Activated CD8-positive, alpha-beta memory T cell treated with anti-CD3 and anti-CD28 coated beads, Interleukin-2, amount 10 ng/mL, durations not matched to agents 7 days and 5 days (primary cell): ENCODE results near the gene NREP. TPM values are rescaled to one million over a fixed set of nuclear protein-coding genes. Genes with fewer than 3 reads are reported as not detected.

Experiments used
- ATAC-seq: fragments of 150-1000 bp; cut with Tn5 transposase; one replicate; pipeline ENCODE4 v1.10.0; 2021; ENCODE audit warnings: moderate library complexity
- CTCF ChIA-PET: fragments of 350-600 bp; sonication (Branson Sonifier 250); formaldehyde crosslinking; loops from one replicate; lab custom pipeline; 2021; ENCODE audit warnings: antibody characterized with exemption; lab: Charles Lee
- DNase-seq: peaks from one replicate; pipeline ENCODE4 v3.0.0-alpha.2; 2020
- H3K27ac Mint-ChIP-seq: one replicate; pipeline ENCODE4 v1.8.0; 2021; ENCODE audit warnings: mild to moderate bottlenecking, mixed read lengths
- H3K27me3 Mint-ChIP-seq: one replicate; pipeline ENCODE4 v1.8.0; 2021; ENCODE audit warnings: mixed read lengths
- H3K36me3 Mint-ChIP-seq: one replicate; pipeline ENCODE4 v1.8.0; 2021; ENCODE audit warnings: mild to moderate bottlenecking, mixed read lengths
- H3K4me1 Mint-ChIP-seq: one replicate; pipeline ENCODE4 v1.8.0; 2021; ENCODE audit warnings: mixed read lengths
- H3K4me3 Mint-ChIP-seq: one replicate; pipeline ENCODE4 v1.8.0; 2021; ENCODE audit warnings: mild to moderate bottlenecking, moderate library complexity, mixed read lengths
- H3K9me3 Mint-ChIP-seq: one replicate; pipeline ENCODE4 v1.8.0; 2022; ENCODE audit warnings: low read depth, mixed read lengths
- total RNA-seq, 2 experiments: library from RNA; stranded (reverse); gene quantifications; one replicate each; pipeline ENCODE4 v1.2.3, GENCODE V29; 2021

NREP gene
- total RNA-seq, 2 experiments from 2014 or later, result 5.4 to 7.0 TPM

DNA sequence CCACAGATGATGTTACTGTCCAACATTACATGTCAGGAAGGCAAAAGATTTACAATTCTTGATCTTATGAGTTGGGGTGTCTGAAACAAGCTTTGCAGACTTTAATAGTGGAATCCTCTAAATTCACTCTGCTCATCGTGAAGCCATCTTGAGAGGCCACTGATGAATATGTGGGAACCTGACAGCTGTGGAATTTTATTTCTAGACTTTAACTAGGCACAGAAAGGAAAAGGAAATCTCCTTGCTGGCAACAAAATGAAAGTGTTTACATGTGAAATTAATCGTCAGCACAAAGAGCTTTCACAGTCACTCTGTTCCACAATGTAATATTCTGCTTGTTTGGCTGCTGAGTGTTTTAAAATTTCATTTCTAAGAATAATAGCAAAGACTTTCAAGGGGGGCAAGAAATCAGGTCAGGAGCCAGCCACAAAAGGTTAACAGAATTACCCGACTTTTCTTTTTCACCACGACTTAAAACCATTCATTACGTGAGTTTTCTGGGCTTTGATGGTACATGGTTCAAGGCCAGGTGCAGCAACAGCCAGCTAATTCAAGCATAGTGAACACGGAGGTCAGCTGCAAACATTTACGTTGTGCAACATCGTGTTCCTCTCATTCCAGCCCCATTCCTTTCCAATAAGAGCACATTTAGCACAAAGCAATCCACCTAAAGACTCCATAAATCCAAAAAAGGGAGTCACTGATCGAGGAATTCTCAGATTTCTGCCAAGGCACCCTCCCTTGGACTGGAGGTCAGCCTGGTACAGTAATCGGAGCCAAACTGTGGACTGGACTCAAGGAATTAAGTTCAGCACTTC is 14.6 kb downstream of the NREP start:
- ATAC-seq, result no peak
- H3K4me3 Mint-ChIP-seq, result no peak overlapping the region
- H3K27ac Mint-ChIP-seq, result no peak overlapping the region
- CTCF ChIA-PET, result interaction anchor here (0.8 to 1.2 kb wide), 3 partner anchors 12 to 21 kb away, joined by 3 read pairs; partner anchors contain the start of gene NREP
- H3K4me1 Mint-ChIP-seq, result peaks cover 7% of the 10 kb centered on the region
- DNase-seq, result no peak
- H3K36me3 Mint-ChIP-seq, result no peaks in the 10 kb centered on the region
- peaks cover 23% of the 10 kb centered on the region for H3K27me3 Mint-ChIP-seq
- no peaks in the 10 kb centered on the region for H3K9me3 Mint-ChIP-seq

- Mint-ChIP-seq H3K4me3 (no peak overlapping the region), H3K9me3 (no peaks in the 10 kb centered on the region), H3K27me3 (peaks cover 21% of the 10 kb centered on the region), H3K36me3 (no peaks in the 10 kb centered on the region), H3K4me1 (peaks cover 7% of the 10 kb centered on the region), H3K27ac (no peak overlapping the region)
- no peak for ATAC-seq
- CTCF ChIA-PET, result interaction anchor here (1.2 kb wide), 1 partner anchor 16 kb away, joined by 3 read pairs; the partner anchor contains the start of gene NREP
- DNase-seq, result no peak
Observed at GRCh38 chr5:111741278-111741677, 15.7 kb downstream of the NREP start.

- DNase-seq (no peak), ATAC-seq (no peak)
- CTCF ChIA-PET, result no interaction called here
- Mint-ChIP-seq H3K27me3 (peaks cover 18% of the 10 kb centered on the region), H3K36me3 (no peaks in the 10 kb centered on the region), H3K9me3 (no peaks in the 10 kb centered on the region), H3K4me3 (no peak overlapping the region), H3K4me1 (peaks cover 7% of the 10 kb centered on the region), H3K27ac (no peak overlapping the region)
Observed at GRCh38 chr5:111739416-111739815, 17.6 kb downstream of the NREP start.

- Mint-ChIP-seq H3K36me3 (no peaks in the 10 kb centered on the region), H3K27me3 (peaks cover 11% of the 10 kb centered on the region), H3K9me3 (no peaks in the 10 kb centered on the region), H3K4me3 (no peak overlapping the region), H3K4me1 (peaks cover 7% of the 10 kb centered on the region), H3K27ac (no peak overlapping the region)
- CTCF ChIA-PET, result no interaction called here
- no peak for DNase-seq
- no peak for ATAC-seq
Observed at GRCh38 chr5:111738118-111738517, 18.9 kb downstream of the NREP start.

DNA sequence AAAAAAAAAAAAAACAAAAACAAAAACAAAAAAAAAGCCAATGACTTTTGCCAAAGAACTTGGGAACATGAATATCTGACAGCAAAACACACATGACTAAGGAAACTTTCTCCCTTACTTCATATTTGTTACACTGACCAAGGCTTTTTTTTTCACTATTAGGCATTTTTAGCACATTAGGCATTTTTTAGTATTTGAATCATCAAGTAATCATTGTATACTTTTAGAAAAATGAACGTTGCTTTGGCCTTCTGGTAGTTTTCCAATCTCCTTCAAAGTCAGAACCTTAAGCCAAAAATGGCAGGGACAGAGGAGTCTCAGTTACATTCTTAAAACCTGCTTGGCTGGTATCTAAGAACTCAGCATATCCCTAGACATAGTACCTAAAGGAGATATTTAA is 19.3 kb downstream of the NREP start:
- Mint-ChIP-seq H3K27me3 (peaks cover 10% of the 10 kb centered on the region), H3K36me3 (no peaks in the 10 kb centered on the region), H3K27ac (no peak overlapping the region), H3K4me3 (no peak overlapping the region), H3K9me3 (no peaks in the 10 kb centered on the region), H3K4me1 (peaks cover 7% of the 10 kb centered on the region)
- CTCF ChIA-PET, result interaction anchor here (0.7 kb wide), 1 partner anchor 137 kb away, joined by 3 read pairs; no protein-coding TSS in a partner anchor
- ATAC-seq (no peak), DNase-seq (no peak)

- H3K36me3 Mint-ChIP-seq, result no peaks in the 10 kb centered on the region
- DNase-seq, result no peak
- H3K27me3 Mint-ChIP-seq, result no peaks in the 10 kb centered on the region
- H3K9me3 Mint-ChIP-seq, result no peaks in the 10 kb centered on the region
- peaks cover 6% of the 10 kb centered on the region for H3K4me1 Mint-ChIP-seq
- ATAC-seq, result no peak
- H3K4me3 Mint-ChIP-seq, result no peak overlapping the region
- CTCF ChIA-PET, result no interaction called here
- no peak overlapping the region for H3K27ac Mint-ChIP-seq
Observed at GRCh38 chr5:111735583-111736270, 21.3 kb downstream of the NREP start.

DNA sequence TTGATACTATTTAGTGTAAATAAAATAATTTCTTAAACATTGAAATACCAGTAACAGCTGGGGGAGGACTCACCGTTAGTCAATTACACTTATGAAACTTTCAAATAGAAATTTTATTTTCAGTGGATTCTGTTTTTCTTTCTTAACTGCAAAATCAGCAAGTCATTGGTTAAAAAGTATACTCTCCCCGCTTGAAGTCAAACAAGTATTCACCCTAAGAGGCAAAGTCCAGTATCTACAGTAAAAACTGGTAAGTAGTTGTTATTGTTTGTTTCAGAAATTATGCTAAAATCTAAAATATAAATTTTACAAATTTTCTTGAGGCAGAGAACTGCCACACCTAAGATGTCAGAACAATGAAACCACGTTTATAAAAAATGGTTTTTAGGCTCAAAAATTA is 22.4 kb downstream of the NREP start:
- no peak for ATAC-seq
- no peak overlapping the region for H3K4me3 Mint-ChIP-seq

DNA sequence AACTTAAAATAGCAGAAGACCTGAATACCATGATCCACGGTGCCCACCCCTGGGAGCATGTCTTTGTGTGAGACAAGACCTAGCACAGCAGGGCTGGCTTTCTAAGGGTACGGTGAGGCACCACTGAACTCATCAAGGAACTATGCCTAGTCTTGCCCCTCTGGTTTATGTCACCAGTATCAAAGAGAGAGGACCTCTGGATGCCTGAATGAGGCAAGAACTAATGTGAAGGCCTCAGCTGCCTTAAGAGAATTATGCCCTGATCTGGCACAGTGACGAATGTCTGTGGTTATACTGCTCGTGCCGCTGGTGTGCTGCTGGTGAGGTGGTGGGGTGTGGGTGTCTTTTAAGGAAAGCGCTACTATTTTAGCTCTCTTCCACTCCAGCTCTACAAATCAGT is 23.0 kb downstream of the NREP start:
- DNase-seq, result no peak
- Mint-ChIP-seq H3K9me3 (no peaks in the 10 kb centered on the region), H3K36me3 (no peaks in the 10 kb centered on the region), H3K4me3 (no peak overlapping the region), H3K27ac (no peak overlapping the region), H3K27me3 (no peaks in the 10 kb centered on the region), H3K4me1 (peaks cover 7% of the 10 kb centered on the region)
- no peak for ATAC-seq
- CTCF ChIA-PET, result no interaction called here

More for the DNA sequence above, 22.4 kb downstream of the NREP start:
- CTCF ChIA-PET, result no interaction called here
- Mint-ChIP-seq H3K36me3 (no peaks in the 10 kb centered on the region), H3K27me3 (no peaks in the 10 kb centered on the region), H3K9me3 (no peaks in the 10 kb centered on the region), H3K27ac (no peak overlapping the region), H3K4me1 (peaks cover 7% of the 10 kb centered on the region)
- DNase-seq, result no peak

GRCh38 chr5:111733571-111733970 is 23.4 kb downstream of the NREP start:
- H3K9me3 Mint-ChIP-seq, result no peaks in the 10 kb centered on the region
- no peak for ATAC-seq
- no peak overlapping the region for H3K4me3 Mint-ChIP-seq
- H3K27ac Mint-ChIP-seq, result no peak overlapping the region
- no peaks in the 10 kb centered on the region for H3K27me3 Mint-ChIP-seq
- H3K4me1 Mint-ChIP-seq, result peaks cover 7% of the 10 kb centered on the region
- DNase-seq, result no peak
- CTCF ChIA-PET, result no interaction called here
- H3K36me3 Mint-ChIP-seq, result no peaks in the 10 kb centered on the region

DNA sequence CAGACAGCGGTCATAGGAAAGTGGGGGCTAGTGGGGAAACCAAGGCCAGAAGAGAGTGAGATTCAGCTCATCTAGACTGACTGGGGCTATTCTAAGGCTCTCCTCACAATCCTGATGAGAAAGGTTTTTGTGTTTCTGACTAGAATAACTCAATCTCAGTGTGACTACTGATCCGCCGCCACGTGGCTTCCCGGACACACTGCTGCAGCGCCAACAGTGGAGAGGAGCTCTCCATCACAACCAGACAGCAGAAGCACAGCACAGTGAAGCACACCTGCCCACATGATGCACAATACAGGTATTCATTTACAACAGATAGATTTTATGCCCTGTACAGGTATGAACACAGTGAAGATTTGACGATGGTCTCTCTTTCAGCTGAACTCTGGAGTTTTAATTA is 25.4 kb downstream of the NREP start:
- CTCF ChIA-PET, result no interaction called here
- ATAC-seq, result no peak
- no peak for DNase-seq
- no peaks in the 10 kb centered on the region for H3K9me3 Mint-ChIP-seq
- no peak overlapping the region for H3K4me3 Mint-ChIP-seq
- no peaks in the 10 kb centered on the region for H3K27me3 Mint-ChIP-seq
- H3K36me3 Mint-ChIP-seq, result no peaks in the 10 kb centered on the region
- peaks cover 7% of the 10 kb centered on the region for H3K4me1 Mint-ChIP-seq
- H3K27ac Mint-ChIP-seq, result no peak overlapping the region

DNA sequence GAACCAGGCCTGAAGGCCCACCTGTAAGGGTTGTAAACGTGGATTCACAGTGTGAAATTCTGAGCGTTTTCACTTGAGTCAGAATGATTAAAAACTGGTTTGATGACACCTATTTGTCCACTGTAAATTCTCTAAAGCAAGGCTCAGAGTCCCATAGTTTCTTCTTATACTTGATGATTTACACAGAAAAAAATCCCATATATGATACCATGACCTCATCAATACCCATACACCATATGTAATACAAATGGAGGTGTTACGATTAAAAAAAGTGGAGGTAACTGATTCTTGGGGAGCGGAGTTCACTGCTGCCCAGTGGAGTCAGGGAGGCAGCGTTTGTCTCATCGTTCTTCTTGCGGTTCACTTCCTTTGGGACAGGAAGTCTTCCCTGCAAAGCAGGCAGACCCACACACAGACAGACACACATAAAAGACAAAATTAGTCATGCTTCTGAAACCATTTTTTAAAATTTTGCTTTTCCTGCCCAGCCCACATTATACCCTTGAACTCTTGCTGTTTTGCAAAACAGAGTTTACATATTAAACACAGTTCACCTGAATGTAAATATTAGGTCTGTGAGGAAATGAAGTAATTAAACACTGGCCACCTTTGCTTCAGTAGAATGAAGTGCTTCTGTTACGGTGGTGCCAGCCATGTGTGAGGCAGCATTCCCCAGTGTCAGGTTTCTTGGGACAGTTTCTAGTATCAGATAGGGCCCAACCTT is 26.2 kb downstream of the NREP start:
- H3K36me3 Mint-ChIP-seq, result no peaks in the 10 kb centered on the region
- H3K27me3 Mint-ChIP-seq, result no peaks in the 10 kb centered on the region
- peaks cover 7% of the 10 kb centered on the region for H3K4me1 Mint-ChIP-seq
- no peak overlapping the region for H3K4me3 Mint-ChIP-seq
- H3K9me3 Mint-ChIP-seq, result no peaks in the 10 kb centered on the region
- no peak overlapping the region for H3K27ac Mint-ChIP-seq
- CTCF ChIA-PET, result no interaction called here
- ATAC-seq (no peak), DNase-seq (no peak)

GRCh38 chr5:111728941-111729340 is 28.1 kb downstream of the NREP start:
- Mint-ChIP-seq H3K27me3 (no peaks in the 10 kb centered on the region), H3K4me3 (no peak overlapping the region), H3K36me3 (no peaks in the 10 kb centered on the region), H3K27ac (no peak overlapping the region), H3K9me3 (no peaks in the 10 kb centered on the region), H3K4me1 (peaks cover 7% of the 10 kb centered on the region)
- ATAC-seq (no peak), DNase-seq (no peak)
- CTCF ChIA-PET, result no interaction called here

GRCh38 chr5:111726986-111727385 is 30.0 kb downstream of the NREP start:
- CTCF ChIA-PET, result no interaction called here

More at GRCh38 chr5:111726986-111727385, 30.0 kb downstream of the NREP start:
- Mint-ChIP-seq H3K36me3 (no peaks in the 10 kb centered on the region), H3K4me3 (no peak overlapping the region), H3K27ac (no peak overlapping the region), H3K4me1 (peaks cover 7% of the 10 kb centered on the region), H3K9me3 (no peaks in the 10 kb centered on the region), H3K27me3 (no peaks in the 10 kb centered on the region)
- DNase-seq (no peak), ATAC-seq (no peak)
